GM23248 (cell line): ENCODE measurements around the gene TMEM115. TPM values are rescaled to one million over a fixed set of nuclear protein-coding genes. Genes with fewer than 3 reads are reported as not detected.

Experiments
- DNase-seq: peaks from one replicate; pipeline ENCODE4 v3.0.0-alpha.2; 2015
- H2AFZ ChIP-seq: fragments of 200-600 bp; sonication (generic); 2 replicates; pipeline ENCODE4 v1.6.1; 2016; ENCODE audit warnings: antibody characterized with exemption
- H3F3A ChIP-seq: fragments of 200-600 bp; sonication (generic); 2 replicates; pipeline ENCODE4 v1.6.1; 2016; ENCODE audit warnings: mild to moderate bottlenecking, antibody characterized with exemption, mixed run types; ENCODE audit not compliant: insufficient read depth
- H3K27ac ChIP-seq: fragments of 200-600 bp; sonication (generic); 2 replicates; pipeline ENCODE4 v1.5.1; 2016; ENCODE audit warnings: mild to moderate bottlenecking
- H3K27me3 ChIP-seq: fragments of 200-600 bp; sonication (generic); replicated peaks from 2 replicates; pipeline ENCODE4 v1.6.1; 2016; ENCODE audit warnings: mild to moderate bottlenecking; ENCODE audit not compliant: insufficient read depth
- H3K36me3 ChIP-seq: fragments of 200-600 bp; sonication (generic); 2 replicates; pipeline ENCODE4 v1.6.1; 2016; ENCODE audit warnings: low read depth, mild to moderate bottlenecking
- H3K4me1 ChIP-seq: fragments of 200-600 bp; sonication (generic); 2 replicates; pipeline ENCODE4 v1.6.1; 2016; ENCODE audit warnings: mild to moderate bottlenecking; ENCODE audit not compliant: insufficient read depth
- H3K4me2 ChIP-seq: fragments of 200-600 bp; sonication (generic); one replicate; pipeline ENCODE4 v1.6.1; 2016; ENCODE audit warnings: mild to moderate bottlenecking; ENCODE audit not compliant: unreplicated experiment
- H3K4me3 ChIP-seq: fragments of 200-600 bp; sonication (generic); 2 replicates; pipeline ENCODE4 v1.5.1; 2016; ENCODE audit warnings: mild to moderate bottlenecking
- H3K79me2 ChIP-seq: fragments of 200-600 bp; sonication (generic); 2 replicates; pipeline ENCODE4 v1.6.1; 2016; ENCODE audit warnings: mild to moderate bottlenecking; ENCODE audit not compliant: insufficient read depth
- H3K9ac ChIP-seq: fragments of 200-600 bp; sonication (generic); 2 replicates; pipeline ENCODE4 v1.6.1; 2016; ENCODE audit warnings: mild to moderate bottlenecking
- H3K9me2 ChIP-seq: fragments of 200-600 bp; sonication (generic); 2 replicates; pipeline ENCODE4 v1.6.1; 2016; ENCODE audit warnings: mixed run types, mild to moderate bottlenecking, moderate library complexity; ENCODE audit not compliant: insufficient read depth
- H3K9me3 ChIP-seq: fragments of 200-600 bp; sonication (generic); one replicate; pipeline ENCODE4 v1.6.1; 2017; ENCODE audit warnings: low read depth
- H4K20me1 ChIP-seq: fragments of 200-600 bp; sonication (generic); 2 replicates; pipeline ENCODE4 v1.6.0; 2016; ENCODE audit not compliant: insufficient read depth
- EZH2 ChIP-seq: fragments of 200-600 bp; sonication (generic); IDR thresholded peaks from 2 replicates; pipeline ENCODE4 v1.6.1; 2018; ENCODE audit warnings: antibody characterized with exemption, mild to moderate bottlenecking; ENCODE audit not compliant: insufficient read depth, poor library complexity, severe bottlenecking
- EZH2phosphoT487 ChIP-seq: fragments of 200-600 bp; sonication (generic); IDR thresholded peaks from 2 replicates; pipeline ENCODE4 v1.6.1; 2018; ENCODE audit warnings: antibody characterized with exemption, moderate library complexity, mild to moderate bottlenecking, low read depth; ENCODE audit not compliant: insufficient read depth
- WGBS, 2 experiments: methylation state at CpG; one replicate each; pipeline ENCODE4 v1.1.6; 2015 to 2017; ENCODE audit warnings: low lambda C conversion rate in 2 of 2, low coverage in 1 of 2; ENCODE audit errors: missing lambda C conversion rate in 2 of 2; 5-methylcytosine and 5-hydroxymethylcytosine counted together
- in situ Hi-C: fragments of 300-500 bp; cut with MboI; formaldehyde crosslinking; loops from 2 replicates; pipeline ENCODE4 v1.15.0; 2020
- polyA plus RNA-seq: library from polyadenylated mRNA; unstranded; fragments of >200 nt; fragmentation: Nextera tagmentation; extraction: Ambion mirVana; gene quantifications from 2 replicates; pipeline ENCODE4 v1.2.1, GENCODE V29; 2016
- total RNA-seq: library from RNA; depleted of rRNA; stranded (reverse); fragments of >200 nt; shearing (Covaris generic); gene quantifications from 2 replicates; pipeline ENCODE4 v1.2.3, GENCODE V29; 2014

The TMEM115 gene
- total and polyA plus RNA-seq, 2 experiments from 2014 or later, result 73.1 to 95.4 TPM

DNA sequence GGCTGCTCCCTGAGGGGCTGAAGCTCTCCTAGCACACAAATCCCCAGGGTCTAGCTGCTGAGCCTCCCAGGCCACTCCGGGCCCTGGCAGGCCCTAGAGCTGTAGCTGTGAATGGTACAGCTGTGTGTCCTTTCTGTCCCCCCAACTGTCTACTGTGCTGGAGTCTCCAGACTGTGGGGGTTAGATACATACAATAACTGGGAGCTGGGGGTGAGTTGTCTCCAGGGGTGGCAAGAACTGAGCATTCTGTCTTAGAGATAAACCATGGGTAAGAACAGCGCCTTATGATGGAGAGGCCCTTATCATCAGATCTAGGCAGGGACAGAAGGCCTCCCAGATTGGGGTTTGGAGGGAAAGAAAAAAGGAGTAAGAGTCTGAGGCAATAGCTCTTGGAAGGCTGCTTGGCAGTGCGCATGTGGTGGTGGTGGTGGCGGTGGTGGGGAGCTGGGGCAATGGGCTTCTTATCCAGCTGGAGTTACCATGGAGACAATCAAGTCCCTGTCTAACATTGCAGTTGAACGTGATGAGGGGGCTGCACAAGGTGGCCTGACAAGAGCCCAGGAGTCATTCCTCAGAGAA, 5.0 kb downstream of the TMEM115 start:
- no peak overlapping the region for H3K4me2 ChIP-seq
- no peak overlapping the region for H3K4me3 ChIP-seq
- H3K27me3 ChIP-seq, result no peaks in the 10 kb centered on the region
- peaks cover 7% of the 10 kb centered on the region; the same call in 1 of the 2 replicates for H3K36me3 ChIP-seq
- peaks cover 42% of the 10 kb centered on the region for H3K4me1 ChIP-seq
- no peak for DNase-seq
- TF ChIP-seq EZH2, result no peak
- no peak for TF ChIP-seq EZH2phosphoT487
- no peaks in the 10 kb centered on the region for H3K9me2 ChIP-seq
- no peaks in the 10 kb centered on the region for H3K9me3 ChIP-seq
- no peak overlapping the region for H3K27ac ChIP-seq
- 69 to 71% methylated on average over 5 of the region's 5 CpGs for WGBS, 2 experiments
- H3K79me2 ChIP-seq, result peaks cover 93% of the 10 kb centered on the region
- H3F3A ChIP-seq, result peaks cover 14% of the 10 kb centered on the region; the same call in 1 of the 2 replicates
- in situ Hi-C loops, result no loop called here
- H3K9ac ChIP-seq, result no peak overlapping the region
- peaks cover 10% of the 10 kb centered on the region; the same call in 1 of the 2 replicates for H4K20me1 ChIP-seq
- H2AFZ ChIP-seq, result no peak overlapping the region

DNA sequence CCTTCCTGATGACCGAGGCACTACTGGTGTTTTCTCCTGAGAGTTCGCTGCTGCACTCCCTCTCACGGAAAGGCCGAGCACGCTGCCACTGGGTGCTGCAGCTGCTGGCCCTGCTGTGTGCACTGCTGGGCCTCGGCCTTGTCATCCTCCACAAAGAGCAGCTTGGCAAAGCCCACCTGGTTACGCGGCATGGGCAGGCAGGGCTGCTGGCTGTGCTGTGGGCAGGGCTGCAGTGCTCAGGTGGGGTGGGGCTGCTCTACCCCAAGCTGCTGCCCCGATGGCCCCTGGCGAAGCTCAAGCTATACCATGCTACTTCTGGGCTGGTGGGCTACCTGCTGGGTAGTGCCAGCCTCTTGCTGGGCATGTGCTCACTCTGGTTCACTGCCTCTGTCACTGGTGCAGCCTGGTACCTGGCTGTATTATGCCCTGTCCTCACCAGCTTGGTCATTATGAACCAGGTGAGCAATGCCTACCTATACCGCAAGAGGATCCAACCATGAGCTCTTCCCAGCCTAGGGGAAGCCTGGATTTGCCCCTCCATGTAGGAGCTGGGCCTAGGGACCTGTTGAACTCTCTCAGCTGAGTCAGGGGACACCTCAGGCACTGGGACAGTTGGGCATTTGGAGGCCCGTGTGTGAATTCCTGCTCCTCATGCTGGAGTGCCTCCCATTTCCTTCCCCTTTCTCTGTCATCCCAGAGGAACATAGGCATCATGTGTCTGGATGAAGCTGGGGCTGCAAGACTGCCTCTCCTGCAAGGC, 5.9 kb downstream of the TMEM115 start:
- Histone ChIP-seq H3K4me2 (no peak overlapping the region), H3K79me2 (peaks cover 89% of the 10 kb centered on the region), H3F3A (peaks cover 14% of the 10 kb centered on the region; the same call in 1 of the 2 replicates), H3K4me3 (no peak overlapping the region), H4K20me1 (peaks cover 10% of the 10 kb centered on the region; the same call in 1 of the 2 replicates), H3K9me3 (no peaks in the 10 kb centered on the region), H3K27me3 (no peaks in the 10 kb centered on the region), H3K36me3 (peaks cover 7% of the 10 kb centered on the region; the same call in 1 of the 2 replicates), H3K4me1 (peaks cover 42% of the 10 kb centered on the region), H2AFZ (no peak overlapping the region), H3K9me2 (no peaks in the 10 kb centered on the region), H3K9ac (peak overlapping the region; percentile 22; the same call in 1 of the 2 replicates), H3K27ac (peak overlapping the region; percentile 41)
- TF ChIP-seq EZH2phosphoT487 (no peak), EZH2 (no peak)
- no peak for DNase-seq
- in situ Hi-C loops, result no loop called here
- 70 to 71% methylated on average over 12 of the region's 12 CpGs for WGBS, 2 experiments

DNA sequence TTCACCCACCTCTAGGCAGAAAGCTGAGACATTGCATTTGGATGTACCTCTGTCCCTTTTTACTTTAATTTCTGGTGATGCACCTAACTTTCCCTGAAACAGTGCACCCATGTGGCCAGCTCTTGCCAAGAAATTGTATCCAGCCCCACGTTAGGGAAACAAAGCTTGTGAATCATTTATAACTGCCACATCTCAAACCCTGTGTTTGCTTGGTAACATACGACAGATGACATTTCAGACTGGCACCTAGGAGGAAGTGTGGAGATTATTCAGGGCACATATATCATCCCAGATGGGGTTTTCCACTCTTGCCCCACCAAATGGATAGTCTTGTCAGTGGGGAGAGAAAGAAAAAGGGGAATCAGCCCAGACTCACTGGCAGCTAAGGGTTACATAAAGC, 6.5 kb downstream of the TMEM115 start:
- H3K4me1 ChIP-seq, result peaks cover 40% of the 10 kb centered on the region
- H3K79me2 ChIP-seq, result peaks cover 83% of the 10 kb centered on the region
- no peak overlapping the region for H2AFZ ChIP-seq
- H3K27me3 ChIP-seq, result no peaks in the 10 kb centered on the region
- H3K4me3 ChIP-seq, result no peak overlapping the region
- H3K27ac ChIP-seq, result peak overlapping the region; percentile 41
- H3K9me2 ChIP-seq, result no peaks in the 10 kb centered on the region
- peak overlapping the region; percentile 22; the same call in 1 of the 2 replicates for H3K9ac ChIP-seq
- WGBS, 2 experiments, result 17 to 23% methylated on average over 2 of the region's 2 CpGs
- in situ Hi-C loops, result no loop called here
- no peaks in the 10 kb centered on the region for H3K9me3 ChIP-seq
- peaks cover 14% of the 10 kb centered on the region; the same call in 1 of the 2 replicates for H3F3A ChIP-seq
- no peak overlapping the region for H3K4me2 ChIP-seq
- peak; percentile 66 for DNase-seq
- TF ChIP-seq EZH2 (no peak), EZH2phosphoT487 (no peak)
- peaks cover 8% of the 10 kb centered on the region; the same call in 1 of the 2 replicates for H4K20me1 ChIP-seq
- peaks cover 7% of the 10 kb centered on the region; the same call in 1 of the 2 replicates for H3K36me3 ChIP-seq

DNA sequence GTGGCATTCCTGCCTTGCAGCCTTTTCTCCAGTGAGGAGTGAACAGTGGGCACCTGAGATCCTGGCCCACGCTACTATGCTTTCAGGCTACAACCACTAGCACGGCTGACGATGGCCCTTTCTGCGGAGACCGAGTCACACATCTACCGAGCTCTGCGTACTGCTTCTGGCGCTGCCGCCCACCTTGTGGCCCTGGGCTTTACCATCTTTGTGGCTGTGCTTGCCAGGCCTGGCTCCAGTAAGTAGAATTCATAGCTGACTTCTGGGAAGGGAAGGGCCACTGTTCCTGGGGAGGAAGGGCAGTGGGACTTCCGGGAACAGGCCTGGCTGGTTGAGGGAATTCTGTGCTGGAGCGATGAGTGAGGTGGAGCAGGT, 8.0 kb downstream of the TMEM115 start:
- H2AFZ ChIP-seq, result peak overlapping the region; percentile 93
- 44 to 47% methylated on average over 11 of the region's 11 CpGs for WGBS, 2 experiments
- DNase-seq, result no peak
- H3K36me3 ChIP-seq, result peaks cover 7% of the 10 kb centered on the region; the same call in 1 of the 2 replicates
- H3K27me3 ChIP-seq, result no peaks in the 10 kb centered on the region
- in situ Hi-C loops, result no loop called here
- peak overlapping the region; percentile 67; the same call in 1 of the 2 replicates for H3K27ac ChIP-seq
- H3F3A ChIP-seq, result 0 out of 2 replicates have a peak, but pooled peaks cover 16% of the 10 kb centered on the region
- TF ChIP-seq EZH2 (no peak), EZH2phosphoT487 (no peak)
- H3K4me2 ChIP-seq, result peak overlapping the region; percentile 98
- no peaks in the 10 kb centered on the region for H4K20me1 ChIP-seq
- H3K9me2 ChIP-seq, result no peaks in the 10 kb centered on the region
- H3K9ac ChIP-seq, result peak overlapping the region; percentile 82
- peak overlapping the region; percentile 90 for H3K4me3 ChIP-seq
- H3K9me3 ChIP-seq, result no peaks in the 10 kb centered on the region
- peaks cover 68% of the 10 kb centered on the region for H3K79me2 ChIP-seq
- peaks cover 29% of the 10 kb centered on the region for H3K4me1 ChIP-seq
